Spinal cord (tissue), 10 donors: ENCODE measurements around the gene TMEM132D. TPM values are rescaled to one million over a fixed set of nuclear protein-coding genes. Genes with fewer than 3 reads are reported as not detected.

Experiments used
- DNase-seq, 6 donors: peaks; one replicate each; pipeline versions ENCODE4 v3.0.0 to v3.0.0-alpha.2; 2013 to 2015; ENCODE audit warnings: low spot score in 6 of 6, low read depth in 4 of 6
- H3K27ac ChIP-seq: one replicate; pipeline ENCODE4 v1.5.1; 2013; ENCODE audit warnings: low read depth, low read length, control low read depth
- H3K27me3 ChIP-seq: one replicate; pipeline ENCODE4 v1.6.1; 2013; ENCODE audit warnings: low read length; ENCODE audit not compliant: control insufficient read depth, insufficient read depth
- H3K36me3 ChIP-seq: one replicate; pipeline ENCODE4 v1.6.1; 2013; ENCODE audit warnings: low read length; ENCODE audit not compliant: control insufficient read depth, insufficient read depth
- H3K4me1 ChIP-seq: one replicate; pipeline ENCODE4 v1.6.1; 2013; ENCODE audit warnings: low read length; ENCODE audit not compliant: control insufficient read depth, insufficient read depth
- H3K4me3 ChIP-seq: one replicate; pipeline ENCODE4 v1.5.1; 2013; ENCODE audit warnings: low read depth, low read length, control low read depth
- H3K9me3 ChIP-seq: one replicate; pipeline ENCODE4 v1.6.1; 2013; ENCODE audit warnings: low read length; ENCODE audit not compliant: control insufficient read depth, insufficient read depth
- WGBS: methylation state at CpG from one replicate; pipeline ENCODE4 v1.1.5; 2013; ENCODE audit warnings: missing lambda C conversion rate; ENCODE audit not compliant: insufficient coverage; 5-methylcytosine and 5-hydroxymethylcytosine counted together
- polyA plus RNA-seq, 2 donors: library from polyadenylated mRNA; unstranded; fragments of 120-200 nt; gene quantifications; one replicate each; pipeline ENCODE4 v1.2.1, GENCODE V29; 2013; ENCODE audit not compliant: insufficient read length in 2 of 2
- total RNA-seq, 2 donors: library from RNA; depleted of rRNA in 1 of 2; stranded (reverse); fragments of 120-200 nt in 1 of 2; fragments of >200 nt in 1 of 2; gene quantifications; one replicate each; pipeline versions ENCODE4 v1.2.3 to v1.2.4, GENCODE V29; 2013 to 2014
- donor health status: healthy.

Gene TMEM132D
- total and polyA plus RNA-seq, 4 donors: 4.7 to 15.7 (median 12.6) TPM

- peaks cover 4% of the 10 kb centered on the region for H3K36me3 ChIP-seq
Measured at GRCh38 chr12:129073157-129073915, 830.5 kb downstream of the TMEM132D start.

DNA sequence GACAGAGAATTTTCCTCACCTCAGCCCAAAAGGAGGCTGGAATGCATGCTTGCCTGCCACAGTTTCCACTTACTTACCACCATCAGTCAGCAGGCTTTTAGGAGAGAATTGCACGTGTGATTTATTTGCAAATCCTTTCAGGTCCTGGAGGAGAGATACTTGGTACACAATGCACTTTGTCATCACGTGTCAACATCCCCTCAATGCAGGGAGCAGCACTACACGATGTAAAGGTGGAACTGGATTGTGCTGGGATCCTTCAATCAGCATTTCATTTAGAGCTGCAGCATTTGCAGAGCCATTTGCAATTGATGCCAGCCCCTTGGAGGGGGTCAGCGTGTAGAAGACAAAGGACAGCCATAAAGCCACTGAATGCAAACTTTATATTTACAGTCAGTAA is 832.5 kb downstream of the TMEM132D start:
- peaks cover 4% of the 10 kb centered on the region for H3K36me3 ChIP-seq
- WGBS: no CpG with 5 or more reads among the region's 4 CpGs
- peaks cover 16% of the 10 kb centered on the region for H3K4me1 ChIP-seq
- no peaks in the 10 kb centered on the region for H3K9me3 ChIP-seq
- no peak overlapping the region for H3K27ac ChIP-seq
- no peak overlapping the region for H3K4me3 ChIP-seq
- DNase-seq: peak in 1 of 6 donors; percentile 41
- H3K27me3 ChIP-seq: no peaks in the 10 kb centered on the region

More at GRCh38 chr12:129073157-129073915, 830.5 kb downstream of the TMEM132D start:
- H3K27me3 ChIP-seq: no peaks in the 10 kb centered on the region
- 91% methylated on average over 16 of the region's 21 CpGs for WGBS
- H3K27ac ChIP-seq: no peak overlapping the region
- H3K9me3 ChIP-seq: no peaks in the 10 kb centered on the region
- DNase-seq: no peak
- H3K4me1 ChIP-seq: peaks cover 9% of the 10 kb centered on the region
- no peak overlapping the region for H3K4me3 ChIP-seq

DNA sequence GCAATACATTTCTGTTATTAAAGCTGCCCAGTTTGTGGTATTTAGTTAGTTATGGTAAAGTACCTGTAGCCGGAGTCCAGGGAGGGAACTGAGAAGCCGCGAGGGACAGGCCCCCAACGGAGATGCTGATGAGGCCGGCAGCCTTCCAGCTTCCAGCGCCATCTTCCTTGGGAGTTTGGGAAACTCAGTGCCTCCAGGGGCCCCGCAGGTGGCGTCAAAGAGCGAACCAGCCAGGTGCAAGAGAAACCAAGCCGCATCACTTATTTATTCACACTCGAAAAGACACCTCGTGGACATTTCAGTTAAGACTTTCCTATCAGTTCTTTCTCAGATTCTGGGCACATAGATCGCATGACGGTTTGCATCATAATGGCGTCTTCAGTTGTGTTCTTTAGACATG is 833.9 kb downstream of the TMEM132D start:
- H3K36me3 ChIP-seq: peaks cover 4% of the 10 kb centered on the region
- no peaks in the 10 kb centered on the region for H3K9me3 ChIP-seq
- no peaks in the 10 kb centered on the region for H3K27me3 ChIP-seq
- peaks cover 19% of the 10 kb centered on the region for H3K4me1 ChIP-seq
- peak in 1 of 6 donors; percentile 31 for DNase-seq
- 30% methylated on average over 11 of the region's 15 CpGs for WGBS
- no peak overlapping the region for H3K27ac ChIP-seq
- H3K4me3 ChIP-seq: no peak overlapping the region

GRCh38 chr12:129068684-129069083 is 835.1 kb downstream of the TMEM132D start:
- Histone ChIP-seq H3K9me3 (no peaks in the 10 kb centered on the region), H3K36me3 (peaks cover 4% of the 10 kb centered on the region), H3K27me3 (no peaks in the 10 kb centered on the region), H3K4me3 (no peak overlapping the region), H3K4me1 (peaks cover 30% of the 10 kb centered on the region), H3K27ac (no peak overlapping the region)
- 36% methylated on average over 10 of the region's 10 CpGs for WGBS
- peak in 1 of 6 donors; percentile 65 for DNase-seq

- H3K4me1 ChIP-seq: peaks cover 32% of the 10 kb centered on the region
- DNase-seq: peak in 1 of 6 donors; percentile 74
- no peaks in the 10 kb centered on the region for H3K27me3 ChIP-seq
- H3K4me3 ChIP-seq: no peak overlapping the region
- 29% methylated on average over 2 of the region's 9 CpGs for WGBS
- H3K36me3 ChIP-seq: peaks cover 2% of the 10 kb centered on the region
- no peak overlapping the region for H3K27ac ChIP-seq
- no peaks in the 10 kb centered on the region for H3K9me3 ChIP-seq
Measured at GRCh38 chr12:129067491-129067890, 836.3 kb downstream of the TMEM132D start.

- 13% methylated on average over 11 of the region's 14 CpGs for WGBS
Measured at GRCh38 chr12:129064209-129064855, 839.5 kb downstream of the TMEM132D start.

DNA sequence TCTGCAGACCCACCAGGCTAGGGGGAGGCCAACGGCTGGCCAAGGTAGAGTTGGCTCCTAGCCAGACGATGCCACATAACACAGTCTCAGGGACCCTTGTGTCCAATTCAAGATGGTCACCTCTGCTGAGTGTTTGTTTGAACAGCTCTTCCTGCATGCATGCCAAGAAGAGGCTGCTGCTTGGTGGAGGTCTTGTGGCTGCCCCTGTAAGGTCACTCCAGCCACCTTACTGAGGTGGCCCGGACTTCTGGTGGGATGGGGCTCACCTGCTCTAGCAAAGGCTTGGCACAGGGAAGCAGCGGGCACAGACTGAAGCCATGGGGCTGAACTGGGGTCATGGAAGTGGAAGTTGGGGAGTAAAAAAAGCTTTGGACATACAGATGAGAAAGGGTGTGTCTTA is 840.2 kb downstream of the TMEM132D start:
- Histone ChIP-seq H3K9me3 (no peaks in the 10 kb centered on the region), H3K4me3 (no peak overlapping the region), H3K27me3 (no peaks in the 10 kb centered on the region), H3K4me1 (peaks cover 25% of the 10 kb centered on the region), H3K27ac (no peak overlapping the region), H3K36me3 (no peaks in the 10 kb centered on the region)
- WGBS: 80% methylated on average over 4 of the region's 4 CpGs
- no peak for DNase-seq

More at GRCh38 chr12:129064209-129064855, 839.5 kb downstream of the TMEM132D start:
- no peaks in the 10 kb centered on the region for H3K36me3 ChIP-seq
- peaks cover 32% of the 10 kb centered on the region for H3K4me1 ChIP-seq
- no peak overlapping the region for H3K4me3 ChIP-seq
- no peak overlapping the region for H3K27ac ChIP-seq
- DNase-seq: peak in 2 of 6 donors; percentile 59 to 77
- H3K27me3 ChIP-seq: no peaks in the 10 kb centered on the region
- no peaks in the 10 kb centered on the region for H3K9me3 ChIP-seq

DNA sequence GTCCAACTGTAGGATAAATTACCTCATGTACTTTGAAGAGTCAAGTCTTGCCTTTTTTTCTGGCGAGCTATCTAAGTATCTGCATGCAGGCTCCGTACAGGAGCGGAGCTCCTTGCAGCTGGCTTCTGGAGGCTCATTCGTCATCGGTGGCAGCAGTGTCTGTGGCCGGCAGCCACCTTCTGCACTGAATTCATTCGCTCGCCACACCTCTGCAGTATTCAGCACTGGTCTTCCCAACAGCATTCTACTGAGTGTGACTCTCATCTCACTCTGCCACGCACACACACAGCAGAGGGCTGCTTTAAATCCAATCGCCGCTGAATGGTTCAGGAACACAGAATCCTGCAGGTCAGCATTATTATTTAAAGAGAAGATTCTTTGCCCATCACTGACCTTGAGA is 850.6 kb downstream of the TMEM132D start:
- H3K4me3 ChIP-seq: no peak overlapping the region
- no peaks in the 10 kb centered on the region for H3K9me3 ChIP-seq
- DNase-seq: peak in 1 of 6 donors; percentile 84
- H3K27me3 ChIP-seq: no peaks in the 10 kb centered on the region
- no peaks in the 10 kb centered on the region for H3K36me3 ChIP-seq
- peaks cover 5% of the 10 kb centered on the region for H3K4me1 ChIP-seq
- WGBS: 40% methylated on average over 8 of the region's 11 CpGs
- H3K27ac ChIP-seq: no peak overlapping the region

DNA sequence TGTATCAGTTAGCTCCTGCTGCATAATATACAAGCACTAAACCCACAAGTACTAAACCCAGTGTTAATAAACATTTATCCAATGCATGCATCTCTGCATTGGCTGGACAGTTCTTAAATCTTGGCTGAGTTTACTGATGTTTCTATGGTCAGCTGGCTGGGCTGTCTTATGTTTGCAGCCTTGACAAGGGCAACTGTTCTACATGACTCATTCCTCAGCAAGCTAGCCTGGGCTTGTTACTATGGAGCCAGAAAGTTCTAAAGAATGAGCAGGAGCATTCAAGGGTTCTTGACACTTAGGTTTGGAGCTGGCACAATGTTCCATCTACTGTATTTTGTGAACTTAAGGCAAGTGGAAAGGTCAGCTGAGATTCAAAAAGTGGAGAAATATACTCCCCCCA is 851.5 kb downstream of the TMEM132D start:
- no peak overlapping the region for H3K4me3 ChIP-seq
- DNase-seq: no peak
- H3K36me3 ChIP-seq: no peaks in the 10 kb centered on the region
- H3K27ac ChIP-seq: no peak overlapping the region
- H3K9me3 ChIP-seq: no peaks in the 10 kb centered on the region
- no peaks in the 10 kb centered on the region for H3K27me3 ChIP-seq
- H3K4me1 ChIP-seq: peaks cover 5% of the 10 kb centered on the region

DNA sequence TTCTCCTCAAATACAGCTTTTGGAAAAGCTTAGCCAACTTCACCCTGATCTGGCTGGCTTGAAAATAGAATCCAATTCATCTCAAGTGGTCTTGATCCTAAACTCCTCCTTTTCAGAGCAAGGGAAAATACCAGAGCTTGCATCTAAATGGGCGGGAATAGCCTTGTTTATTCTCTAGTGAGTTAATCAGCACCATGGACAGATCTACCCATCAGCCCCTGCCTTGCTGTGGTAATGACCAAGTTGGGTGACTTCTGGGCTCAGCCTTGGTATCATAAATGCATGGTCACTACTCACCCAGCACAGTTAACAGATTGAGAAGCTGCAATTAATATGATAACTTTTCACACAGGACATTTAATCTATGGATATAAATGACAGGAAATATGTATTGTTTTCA is 853.9 kb downstream of the TMEM132D start:
- 20% methylated on average over 1 of the region's 1 CpG for WGBS
- no peaks in the 10 kb centered on the region for H3K27me3 ChIP-seq
- peaks cover 3% of the 10 kb centered on the region for H3K4me1 ChIP-seq
- no peak overlapping the region for H3K4me3 ChIP-seq
- H3K27ac ChIP-seq: no peak overlapping the region
- DNase-seq: peak in 2 of 6 donors; percentile 60 to 74
- no peaks in the 10 kb centered on the region for H3K36me3 ChIP-seq
- H3K9me3 ChIP-seq: no peaks in the 10 kb centered on the region
